A673 (cell line): ENCODE results near the gene ARNT2. TPM values are rescaled to one million over a fixed set of nuclear protein-coding genes. Genes with fewer than 3 reads are reported as not detected.

Experiments
- BruUV-seq: library from RNA; stranded (reverse); fragments of 400-500 nt; replicated peaks from 2 replicates; lab custom pipeline; 2021; lab: Mats Ljungman, UMichigan
- CTCF ChIA-PET: fragments of 300-600 bp; sonication (Branson Sonifier 250); formaldehyde crosslinking; loops from one replicate; lab custom pipeline; 2022; ENCODE audit warnings: antibody characterized with exemption; lab: Charles Lee
- POLR2A ChIA-PET: fragments of 300-600 bp; sonication (Branson Sonifier 250); formaldehyde crosslinking; loops from one replicate; lab custom pipeline; 2022; ENCODE audit warnings: antibody characterized with exemption; ENCODE audit not compliant: low non-redundant PET; lab: Charles Lee
- DNase-seq: peaks from one replicate; pipeline ENCODE4 v3.0.0-alpha.2; 2015; ENCODE audit warnings: low spot score
- H3K27ac ChIP-seq: fragments of 200-600 bp; sonication (generic); 2 replicates; pipeline ENCODE4 v1.5.1; 2016; ENCODE audit warnings: mixed run types, low read depth, mild to moderate bottlenecking, mixed read lengths, antibody characterized with exemption, low read length; ENCODE audit not compliant: poor library complexity, severe bottlenecking
- H3K27me3 ChIP-seq: fragments of 200-600 bp; sonication (generic); replicated peaks from 2 replicates; pipeline ENCODE4 v1.6.1; 2017; ENCODE audit warnings: mixed run types, low read depth, mild to moderate bottlenecking, mixed read lengths, antibody characterized with exemption, low read length; ENCODE audit not compliant: insufficient read depth, poor library complexity
- H3K36me3 ChIP-seq: fragments of 200-600 bp; sonication (generic); 2 replicates; pipeline ENCODE4 v1.6.1; 2016; ENCODE audit warnings: mixed run types, mild to moderate bottlenecking, mixed read lengths, antibody characterized with exemption, low read length; ENCODE audit not compliant: insufficient read depth, poor library complexity, severe bottlenecking
- H3K4me1 ChIP-seq: fragments of 200-600 bp; sonication (generic); 2 replicates; pipeline ENCODE4 v1.6.1; 2017; ENCODE audit warnings: mixed run types, mild to moderate bottlenecking, mixed read lengths, antibody characterized with exemption, low read length; ENCODE audit not compliant: insufficient read depth, poor library complexity, severe bottlenecking
- H3K4me3 ChIP-seq: fragments of 200-600 bp; sonication (generic); 2 replicates; pipeline ENCODE4 v1.5.1; 2016; ENCODE audit warnings: low read depth, mixed run types, mild to moderate bottlenecking, mixed read lengths, low read length; ENCODE audit not compliant: poor library complexity, severe bottlenecking
- H3K9me3 ChIP-seq: fragments of 200-600 bp; sonication (generic); 2 replicates; pipeline ENCODE4 v1.6.1; 2016; ENCODE audit warnings: mixed run types, low read depth, mild to moderate bottlenecking, mixed read lengths, antibody characterized with exemption, low read length; ENCODE audit not compliant: poor library complexity, severe bottlenecking
- CTCF ChIP-seq: fragments of 300-800, 200-600 bp; sonication (generic); conservative IDR thresholded peaks from 2 replicates; pipeline ENCODE4 v1.5.1; 2017; ENCODE audit warnings: low read depth, mild to moderate bottlenecking, antibody characterized with exemption, low read length, moderate library complexity, mixed read lengths
- EZH2 ChIP-seq: fragments of 200-600 bp; sonication (generic); IDR thresholded peaks from 2 replicates; pipeline ENCODE4 v1.6.1; 2017; ENCODE audit warnings: borderline replicate concordance, low read depth, mild to moderate bottlenecking, mixed read lengths, antibody characterized with exemption, low read length; ENCODE audit not compliant: poor library complexity, severe bottlenecking
- intact Hi-C: fragments of 100-400 bp; cut with micrococcal nuclease; formaldehyde crosslinking; loops from one replicate; pipeline ENCODE4 v1.10.0; 2022; ENCODE audit not compliant: unreplicated experiment
- total RNA-seq: library from RNA; stranded (reverse); gene quantifications from 2 replicates; pipeline ENCODE4 v1.2.3, GENCODE V29; 2021

The ARNT2 gene
- total RNA-seq, 1 experiment from 2014 or later: 2.1 TPM

GRCh38 chr15:80415358-80415670, 11.1 kb downstream of the ARNT2 start:
- H3K27me3 ChIP-seq: no peaks in the 10 kb centered on the region
- no peak for TF ChIP-seq EZH2
- TF ChIP-seq CTCF: no peak
- BruUV-seq: no TSS peak
- no peak overlapping the region for H3K27ac ChIP-seq
- H3K36me3 ChIP-seq: no peaks in the 10 kb centered on the region
- H3K9me3 ChIP-seq: no peaks in the 10 kb centered on the region
- H3K4me3 ChIP-seq: no peak overlapping the region
- H3K4me1 ChIP-seq: no peaks in the 10 kb centered on the region
- ChIA-PET POLR2A (no interaction called here), CTCF (no interaction called here)
- intact Hi-C loops: no loop called here
- no peak for DNase-seq

DNA sequence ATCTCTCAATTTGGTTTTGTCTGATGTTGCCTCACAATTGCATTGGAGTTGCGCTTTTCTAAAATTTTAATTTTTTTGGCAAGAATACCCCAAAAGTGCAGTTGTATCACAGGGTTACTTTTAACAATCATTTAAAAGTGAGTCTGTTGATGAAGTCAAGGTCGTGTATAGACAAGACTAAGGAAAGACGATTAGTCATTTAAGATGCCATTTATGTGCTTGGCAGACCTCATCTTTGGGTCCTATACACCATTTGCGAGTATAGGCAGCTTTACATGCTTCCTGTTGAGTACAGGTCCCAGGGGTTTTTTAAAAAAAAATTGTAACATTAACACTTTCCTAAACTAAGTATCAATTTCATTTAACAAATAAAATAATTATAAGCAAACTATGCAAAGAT, 12.5 kb downstream of the ARNT2 start:
- H3K4me1 ChIP-seq: no peaks in the 10 kb centered on the region
- intact Hi-C loops: no loop called here
- CTCF ChIA-PET: no interaction called here
- H3K27me3 ChIP-seq: no peaks in the 10 kb centered on the region
- no peak for DNase-seq
- no peaks in the 10 kb centered on the region for H3K36me3 ChIP-seq
- no peak overlapping the region for H3K27ac ChIP-seq
- H3K4me3 ChIP-seq: no peak overlapping the region
- BruUV-seq: no TSS peak
- TF ChIP-seq EZH2 (no peak), CTCF (no peak)
- H3K9me3 ChIP-seq: no peaks in the 10 kb centered on the region
- POLR2A ChIA-PET: no interaction called here

GRCh38 chr15:80418892-80419537, 14.8 kb downstream of the ARNT2 start:
- TF ChIP-seq EZH2 (no peak), CTCF (peak; percentile 78)
- Histone ChIP-seq H3K27me3 (no peaks in the 10 kb centered on the region), H3K4me1 (no peaks in the 10 kb centered on the region), H3K9me3 (no peaks in the 10 kb centered on the region), H3K27ac (no peak overlapping the region), H3K4me3 (no peak overlapping the region), H3K36me3 (no peaks in the 10 kb centered on the region)
- intact Hi-C loops: no loop called here
- peak; percentile 51 for DNase-seq
- ChIA-PET CTCF (interaction anchor here (0.7 kb wide), 2 partner anchors 13 to 550 kb away, joined by 3 read pairs; no protein-coding TSS in a partner anchor), POLR2A (no interaction called here)
- BruUV-seq: no TSS peak
